DND-41 (cell line): ENCODE measurements around the gene SECISBP2.
"Not testable (repeated sequence)": the region's sequence is repeated elsewhere in the genome, so short reads cannot be mapped to it uniquely, and the experiment has no call there.

ENCODE experiments used
- CTCF ChIP-seq: IDR thresholded peaks from 2 replicates; pipeline ENCODE4 v1.5.1; 2012; ENCODE audit warnings: borderline replicate concordance, low read length, moderate library complexity, mild to moderate bottlenecking; ENCODE audit not compliant: poor library complexity, severe bottlenecking; ENCODE audit errors: extremely low read depth
- EZH2 ChIP-seq: IDR thresholded peaks from 3 replicates; pipeline ENCODE4 v1.6.1; 2012; ENCODE audit warnings: borderline replicate concordance, low read depth, mild to moderate bottlenecking, moderate library complexity, low read length, inconsistent platforms; ENCODE audit not compliant: severe bottlenecking

- TF ChIP-seq CTCF, EZH2: not testable (repeated sequence)
These were observed 42.3 kb upstream of the SECISBP2 start for GRCh38 chr9:89276040-89276439.
